Tongue (tissue), 2 donors: ENCODE measurements around the gene SLC44A1. TPM values are rescaled to one million over a fixed set of nuclear protein-coding genes. Genes with fewer than 3 reads are reported as not detected.
"Not testable (repeated sequence)": the region's sequence is repeated elsewhere in the genome, so short reads cannot be mapped to it uniquely, and the experiment has no call there.

Experiments used
- DNase-seq: peaks from one replicate; pipeline ENCODE4 v3.0.0-alpha.2; 2015
- total RNA-seq: library from RNA; depleted of rRNA; stranded (reverse); fragments of >200 nt; gene quantifications from one replicate; pipeline ENCODE4 v1.2.3, GENCODE V29; 2014

Gene SLC44A1
- total RNA-seq, 1 donor from 2014 or later: 32.0 TPM

DNA sequence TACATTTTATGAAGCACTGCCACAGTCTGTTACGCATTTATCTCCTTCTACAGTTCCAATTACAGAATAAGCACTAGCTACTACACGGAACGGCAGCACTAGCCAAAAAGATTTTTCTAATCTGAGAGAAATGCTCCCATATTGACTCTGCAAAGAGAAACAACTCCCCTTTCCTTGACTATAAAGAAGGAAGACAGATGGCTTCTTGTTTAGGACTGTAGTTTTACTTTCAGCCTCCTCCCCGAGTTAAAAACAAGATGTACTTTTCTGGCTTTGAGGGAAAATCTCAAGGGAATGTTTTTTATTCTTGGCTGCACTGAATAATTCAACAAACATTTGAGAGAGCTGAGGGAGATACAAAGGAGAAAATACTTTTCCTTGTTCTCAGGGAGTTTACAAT lies 1.9 kb upstream of the SLC44A1 start:
- DNase-seq: peak; percentile 38

DNA sequence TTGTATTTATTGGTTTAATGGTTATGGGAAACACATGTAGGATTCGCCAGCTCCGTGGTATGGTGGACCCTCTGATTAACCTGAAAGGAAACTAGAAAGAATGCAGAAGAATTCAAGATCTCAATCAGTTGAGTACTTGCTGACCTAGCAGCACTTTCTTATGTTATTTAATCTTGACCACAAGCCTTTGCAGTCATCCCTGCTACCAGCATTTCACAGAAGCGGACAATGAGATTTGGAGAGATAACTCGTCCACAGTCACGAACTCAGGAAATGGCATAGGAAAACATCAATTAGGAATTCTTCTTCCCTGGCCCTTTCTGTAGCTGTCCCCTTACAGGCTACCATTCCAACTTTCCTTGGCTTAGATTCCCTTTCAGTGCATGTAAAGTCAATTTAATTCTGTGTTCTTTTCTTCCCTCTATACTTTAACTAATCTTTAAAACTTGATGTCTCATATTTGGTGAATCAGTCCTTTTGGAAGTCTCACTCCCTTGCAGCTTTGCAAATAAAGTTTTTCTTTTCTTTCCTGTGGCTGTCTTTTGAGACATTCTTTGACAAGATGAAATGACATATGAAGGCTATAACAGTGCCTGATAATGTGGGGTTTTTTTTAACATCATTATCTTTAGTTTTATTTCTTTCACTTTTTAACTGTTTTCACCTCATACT lies 1.3 kb upstream of the SLC44A1 start:
- DNase-seq: no peak

DNA sequence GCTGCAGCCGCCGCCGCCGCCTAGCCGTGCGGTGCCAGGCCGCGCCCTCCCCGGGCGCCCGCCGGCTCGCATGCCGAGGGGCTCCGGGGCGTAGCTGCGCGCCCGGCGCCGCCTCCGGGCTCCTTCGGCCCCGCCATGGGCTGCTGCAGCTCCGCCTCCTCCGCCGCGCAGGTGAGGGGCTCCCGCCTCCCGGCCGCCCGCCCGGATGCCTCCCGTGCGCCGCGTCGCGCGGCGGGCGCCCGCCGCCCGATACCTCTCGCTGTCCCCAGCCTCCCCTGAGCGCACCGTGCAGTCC lies 230 bp downstream of the SLC44A1 start:
- DNase-seq: no peak

GRCh38 chr9:105245029-105245890 lies 809 bp downstream of the SLC44A1 start:
- peak; percentile 65 for DNase-seq

- DNase-seq: peak; percentile 9
Measured at GRCh38 chr9:105245891-105246161, 1.4 kb downstream of the SLC44A1 start.

DNA sequence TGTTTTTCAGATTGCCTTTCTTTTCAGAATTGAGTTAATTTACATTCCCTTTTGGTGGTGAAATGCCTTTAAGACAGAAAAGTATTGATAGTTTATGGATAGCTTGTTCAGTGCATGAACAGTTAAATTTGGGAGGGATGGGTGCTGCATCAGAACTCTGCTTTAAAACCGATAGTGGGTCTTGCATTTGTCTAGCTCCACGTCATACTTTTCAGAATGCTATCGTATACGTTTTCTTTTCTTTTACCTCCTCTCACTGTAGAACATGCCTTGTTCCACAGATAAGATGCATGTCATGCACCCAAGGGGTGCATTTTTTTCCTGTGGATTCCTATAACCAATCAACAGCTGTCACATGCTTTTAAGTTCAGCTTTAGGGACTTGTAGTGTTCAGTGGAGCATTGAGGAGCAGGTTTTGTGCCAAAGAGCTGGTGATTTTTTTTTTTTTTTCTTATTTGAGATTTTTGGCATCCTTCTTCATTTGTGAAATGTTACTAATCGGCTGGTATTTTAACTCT lies 2.3 kb downstream of the SLC44A1 start:
- DNase-seq: no peak

- no peak for DNase-seq
Measured at GRCh38 chr9:105248691-105249090, 4.2 kb downstream of the SLC44A1 start.

GRCh38 chr9:105251133-105251532 lies 6.7 kb downstream of the SLC44A1 start:
- no peak for DNase-seq

- DNase-seq: no peak
Measured at GRCh38 chr9:105251733-105252404, 7.4 kb downstream of the SLC44A1 start.

- DNase-seq: no peak
Measured at GRCh38 chr9:105252405-105252756, 7.9 kb downstream of the SLC44A1 start.

GRCh38 chr9:105254226-105254625 lies 9.8 kb downstream of the SLC44A1 start:
- no peak for DNase-seq

DNA sequence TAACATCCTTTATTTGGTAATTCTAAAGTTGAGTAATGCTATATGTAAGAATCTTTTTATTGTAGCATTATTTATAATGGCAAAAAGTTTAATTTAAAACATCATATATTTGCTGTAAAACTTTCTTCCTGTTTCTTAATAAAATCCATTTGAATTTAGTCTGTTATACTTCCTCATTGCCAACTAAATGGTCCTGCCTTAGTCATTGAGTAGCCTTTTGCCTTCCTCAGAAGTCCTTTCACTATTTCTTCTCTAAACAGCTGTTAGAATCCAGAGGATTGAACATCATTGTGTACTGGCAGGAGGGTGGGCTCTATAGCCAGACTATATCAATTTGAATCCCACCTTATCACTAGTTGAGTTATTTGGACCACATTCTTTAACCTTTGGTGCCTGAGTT lies 11.0 kb downstream of the SLC44A1 start:
- no peak for DNase-seq

DNA sequence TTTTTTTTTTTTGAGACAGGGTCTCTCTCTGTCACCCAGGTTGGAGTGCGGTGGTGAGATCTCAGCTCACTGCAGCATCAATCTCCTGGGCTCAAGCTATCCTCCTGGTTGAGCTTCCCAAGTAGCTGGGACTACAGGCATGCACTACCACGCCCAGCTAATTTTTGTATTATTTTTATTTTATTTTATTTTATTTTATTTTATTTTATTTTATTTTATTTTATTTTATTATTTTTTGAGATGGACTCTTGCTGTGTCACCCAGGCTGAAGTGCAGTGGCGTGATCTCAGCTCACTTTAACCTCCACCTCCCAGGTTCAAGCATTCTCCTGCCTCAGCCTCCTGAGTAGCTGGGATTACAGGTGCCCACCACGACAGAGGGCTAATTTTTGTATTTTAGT lies 12.1 kb downstream of the SLC44A1 start:
- DNase-seq: not testable (repeated sequence)

GRCh38 chr9:105257809-105258208 lies 13.4 kb downstream of the SLC44A1 start:
- DNase-seq: no peak

- no peak for DNase-seq
Measured at GRCh38 chr9:105258225-105258737, 13.8 kb downstream of the SLC44A1 start.

DNA sequence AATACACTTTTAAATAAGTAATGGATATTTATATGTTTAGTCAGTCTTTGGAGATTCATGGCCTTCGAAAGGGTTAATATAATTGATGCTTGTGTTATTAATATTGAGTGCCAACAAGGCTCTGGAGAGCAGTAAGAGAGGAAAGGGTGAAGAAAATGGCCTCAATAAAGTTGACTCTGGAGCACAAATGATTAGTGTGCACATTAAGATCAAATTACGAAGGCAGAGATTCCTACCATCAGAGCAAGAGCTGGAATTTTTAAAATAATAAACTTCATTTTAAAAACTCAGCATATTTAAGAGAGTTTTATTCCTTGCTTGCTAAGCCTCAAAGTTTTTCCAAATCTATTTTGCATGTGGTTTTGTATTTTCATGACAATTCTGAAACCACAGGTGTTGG lies 14.8 kb downstream of the SLC44A1 start:
- DNase-seq: no peak

- DNase-seq: no peak
Measured at GRCh38 chr9:105259731-105260612, 15.5 kb downstream of the SLC44A1 start.

- DNase-seq: no peak
Measured at GRCh38 chr9:105262497-105262896, 18.0 kb downstream of the SLC44A1 start.

GRCh38 chr9:105264380-105264779 lies 19.9 kb downstream of the SLC44A1 start:
- DNase-seq: no peak

GRCh38 chr9:105268254-105268653 lies 23.8 kb downstream of the SLC44A1 start:
- not testable (repeated sequence) for DNase-seq

DNA sequence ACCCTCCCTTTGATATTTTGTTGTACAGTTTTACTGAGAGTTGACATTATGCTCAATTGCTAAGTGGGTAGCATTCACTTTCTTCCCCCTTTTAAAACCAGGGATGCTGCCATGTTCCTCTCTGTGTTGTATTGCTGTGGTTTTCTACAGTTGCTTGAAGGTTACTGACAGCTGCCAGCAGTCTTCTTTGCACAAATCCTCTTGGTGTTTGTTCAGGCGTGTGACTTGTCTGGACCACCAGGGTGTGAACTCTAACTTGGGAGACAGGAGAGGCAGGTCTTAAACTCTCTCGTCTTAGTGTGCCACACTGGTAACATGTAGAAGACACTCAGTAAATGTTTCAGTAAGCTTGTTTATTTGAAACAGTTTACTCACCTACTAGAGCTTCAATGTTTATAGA lies 25.1 kb downstream of the SLC44A1 start:
- no peak for DNase-seq

DNA sequence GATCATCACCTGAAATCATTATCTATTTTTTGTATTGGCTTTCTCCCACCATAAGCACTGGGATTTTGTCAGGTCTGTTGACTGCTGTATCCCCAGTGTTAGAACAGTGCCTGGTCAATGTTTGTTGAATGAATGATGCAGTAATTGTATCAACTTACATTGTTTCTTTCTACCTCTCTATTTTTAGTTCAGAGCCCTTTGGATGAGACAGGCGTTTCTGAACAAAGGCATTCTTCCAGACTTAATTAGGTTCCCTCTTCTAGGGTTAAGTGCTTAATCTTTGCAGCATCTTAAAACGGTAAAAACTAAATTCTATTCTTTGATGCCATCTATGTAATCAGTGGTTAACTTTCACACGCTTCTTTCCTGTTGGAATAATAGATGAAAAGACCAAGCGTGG lies 26.3 kb downstream of the SLC44A1 start:
- DNase-seq: no peak
